ENCODE measurements around the gene CLMP. TPM values are rescaled to one million over a fixed set of nuclear protein-coding genes. Genes with fewer than 3 reads are reported as not detected.

CLMP gene
- polyA plus RNA-seq, 2 of the 4 experiments (the other 2 are of a cell fraction): 15.7 to 17.1 TPM

- H3K4me3 ChIP-seq: no peak overlapping the region
- H3K9me3 ChIP-seq: peaks cover 7% of the 10 kb centered on the region
- H3K4me2 ChIP-seq: peak overlapping the region; percentile 79
- ATAC-seq: peak in 1 of 2 experiments; percentile 31; a peak in 3 of 6 replicates
- no peak for TF ChIP-seq HOXB13 (CRISPR knock-in tag; IDR thresholded peaks at IDR 0.05; ENCODE audit: low read depth)
- TF ChIP-seq EHMT2 (IDR thresholded peaks at IDR 0.05; ENCODE audit: low read depth): no peak
- no peak for TF ChIP-seq HEYL (CRISPR knock-in tag; IDR thresholded peaks at IDR 0.05)
- no peak for TF ChIP-seq HES2 (IDR thresholded peaks at IDR 0.05)
- TF ChIP-seq CBX8 (IDR thresholded peaks at IDR 0.05): no peak
- no peak for TF ChIP-seq MAX (IDR thresholded peaks at IDR 0.05)
- no peak for TF ChIP-seq HOXB5 (CRISPR knock-in tag; IDR thresholded peaks at IDR 0.05)
- no peak for TF ChIP-seq KDM5A (IDR thresholded peaks at IDR 0.05)
- no peak for TF ChIP-seq FOXS1 (CRISPR knock-in tag; IDR thresholded peaks at IDR 0.05)
- no peak for TF ChIP-seq EHF (CRISPR knock-in tag; IDR thresholded peaks at IDR 0.05)
- TF ChIP-seq SREBF2 (IDR thresholded peaks at IDR 0.05): no peak
- no peak for TF ChIP-seq NPAS2 (CRISPR knock-in tag; IDR thresholded peaks at IDR 0.05; ENCODE audit: borderline replicate concordance)
- no peak for TF ChIP-seq POLR2A (IDR thresholded peaks at IDR 0.05; ENCODE audit: low read length)
- TF ChIP-seq TP53 (CRISPR knock-in tag; IDR thresholded peaks at IDR 0.05): no peak
- no peak for TF ChIP-seq ZC3H11A (IDR thresholded peaks at IDR 0.05)
- no peak for TF ChIP-seq RNF2 (IDR thresholded peaks at IDR 0.05; ENCODE audit: borderline replicate concordance, low read depth)
- no peak for TF ChIP-seq MAFK (IDR thresholded peaks at IDR 0.05; ENCODE audit: partially characterized antibody)
- no peak for TF ChIP-seq FOSL2 (IDR thresholded peaks at IDR 0.05)
- no peak for TF ChIP-seq FOSL2 (CRISPR knock-in tag; IDR thresholded peaks at IDR 0.05)
- POLR2A ChIA-PET: no interaction called here
- CTCF ChIA-PET: interaction anchor here (1.2 to 4.7 kb wide), 3 partner anchors 27 to 74 kb away, joined by 3 to 21 read pairs (median 4); no protein-coding TSS in a partner anchor
- peak overlapping the region; percentile 85 to 92 for H3K27ac ChIP-seq
- WGBS (ENCODE audit: missing lambda C conversion rate): 2% methylated on average over 3 of the region's 3 CpGs
- no peak for DNase-seq (ENCODE audit: low read depth in 1 of 2, low spot score in 1 of 2)
- no peak for FAIRE-seq
- H3K4me1 ChIP-seq: peaks cover 30% of the 10 kb centered on the region
Measured at GRCh38 chr11:123217897-123218296, 22.8 kb upstream of the CLMP start.

GRCh38 chr11:123216249-123216648 is 21.2 kb upstream of the CLMP start:
- CTCF ChIA-PET: interaction anchor here (0.9 to 4.7 kb wide), 2 partner anchors 31 to 45 kb away, joined by 3 to 21 read pairs; no protein-coding TSS in a partner anchor
- no peak for FAIRE-seq
- WGBS (ENCODE audit: missing lambda C conversion rate): 82% methylated on average over 8 of the region's 12 CpGs

GRCh38 chr11:123214940-123215339 is 19.9 kb upstream of the CLMP start:
- 100% methylated on average over 1 of the region's 1 CpG for WGBS (ENCODE audit: missing lambda C conversion rate)
- POLR2A ChIA-PET: no interaction called here
- CTCF ChIA-PET: interaction anchor here (1.0 kb wide), 1 partner anchor 11 kb away, joined by 3 read pairs; no protein-coding TSS in a partner anchor
- FAIRE-seq: no peak
- peaks cover 27% of the 10 kb centered on the region for H3K4me1 ChIP-seq
- no peak for ATAC-seq
- no peak overlapping the region for H3K4me2 ChIP-seq
- no peak for TF ChIP-seq EP300 (IDR thresholded peaks at IDR 0.05)
- no peak for TF ChIP-seq TP53 (CRISPR knock-in tag; IDR thresholded peaks at IDR 0.05)
- no peak for TF ChIP-seq NR3C1 (IDR thresholded peaks at IDR 0.05)
- no peak for TF ChIP-seq GATA3 (IDR thresholded peaks at IDR 0.05; ENCODE audit: borderline replicate concordance)
- no peak for TF ChIP-seq KDM5A (IDR thresholded peaks at IDR 0.05)
- TF ChIP-seq EHMT2 (IDR thresholded peaks at IDR 0.05; ENCODE audit: low read depth): no peak
- TF ChIP-seq ESRRA (IDR thresholded peaks at IDR 0.05; ENCODE audit: borderline replicate concordance, low read length): no peak
- no peak overlapping the region for H3K4me3 ChIP-seq
- no peaks in the 10 kb centered on the region for H3K9me3 ChIP-seq
- H3K27ac ChIP-seq: no peak overlapping the region
- no peak for DNase-seq (ENCODE audit: low read depth in 1 of 2, low spot score in 1 of 2)

More at GRCh38 chr11:123216249-123216648, 21.2 kb upstream of the CLMP start:
- DNase-seq (ENCODE audit: low read depth in 1 of 2, low spot score in 1 of 2): no peak
- no peak for TF ChIP-seq ATOH8 (CRISPR knock-in tag; IDR thresholded peaks at IDR 0.05; ENCODE audit: low read depth)
- TF ChIP-seq EHMT2 (IDR thresholded peaks at IDR 0.05; ENCODE audit: low read depth): no peak
- TF ChIP-seq CBX8 (IDR thresholded peaks at IDR 0.05): no peak
- TF ChIP-seq RAD21 (conservative IDR thresholded peaks at IDR 0.05 in 1 of 2, IDR thresholded peaks at IDR 0.05 in 1 of 2): no peak
- no peak for TF ChIP-seq RNF2 (IDR thresholded peaks at IDR 0.05; ENCODE audit: borderline replicate concordance, low read depth)
- TF ChIP-seq NR3C1 (IDR thresholded peaks at IDR 0.05): no peak
- no peak for TF ChIP-seq SMC3 (IDR thresholded peaks at IDR 0.05)
- no peak for TF ChIP-seq NPAS2 (CRISPR knock-in tag; IDR thresholded peaks at IDR 0.05; ENCODE audit: borderline replicate concordance)
- no peak overlapping the region for H3K4me3 ChIP-seq
- ATAC-seq: no peak
- H3K4me2 ChIP-seq: no peak overlapping the region
- POLR2A ChIA-PET: no interaction called here
- H3K4me1 ChIP-seq: peaks cover 30% of the 10 kb centered on the region
- no peaks in the 10 kb centered on the region for H3K9me3 ChIP-seq
- H3K27ac ChIP-seq: peak overlapping the region in 1 of 2 experiments; percentile 61; a peak in 3 of 6 replicates
